DND-41 (cell line): Measurements from ENCODE around the gene ADRM1.

Experiments used
- CTCF ChIP-seq: IDR thresholded peaks from 2 replicates; pipeline ENCODE4 v1.5.1; 2012; ENCODE audit warnings: borderline replicate concordance, low read length, moderate library complexity, mild to moderate bottlenecking; ENCODE audit not compliant: poor library complexity, severe bottlenecking; ENCODE audit errors: extremely low read depth
- EZH2 ChIP-seq: IDR thresholded peaks from 3 replicates; pipeline ENCODE4 v1.6.1; 2012; ENCODE audit warnings: borderline replicate concordance, low read depth, mild to moderate bottlenecking, moderate library complexity, low read length, inconsistent platforms; ENCODE audit not compliant: severe bottlenecking

- no peak for TF ChIP-seq CTCF
- no peak for TF ChIP-seq EZH2
These were observed 7.9 kb downstream of the ADRM1 start for GRCh38 chr20:62310757-62311121.
